ENCODE data around the gene C5orf63. TPM values are rescaled to one million over a fixed set of nuclear protein-coding genes. Genes with fewer than 3 reads are reported as not detected.
"Not testable (repeated sequence)": the region's sequence is repeated elsewhere in the genome, so short reads cannot be mapped to it uniquely, and the experiment has no call there.

The C5orf63 gene
- total RNA-seq, 3 donors from 2014 or later (not counting 1 experiment from before 2014, with no cell fraction given): 10.4 to 18.8 (median 11.7) TPM

DNA sequence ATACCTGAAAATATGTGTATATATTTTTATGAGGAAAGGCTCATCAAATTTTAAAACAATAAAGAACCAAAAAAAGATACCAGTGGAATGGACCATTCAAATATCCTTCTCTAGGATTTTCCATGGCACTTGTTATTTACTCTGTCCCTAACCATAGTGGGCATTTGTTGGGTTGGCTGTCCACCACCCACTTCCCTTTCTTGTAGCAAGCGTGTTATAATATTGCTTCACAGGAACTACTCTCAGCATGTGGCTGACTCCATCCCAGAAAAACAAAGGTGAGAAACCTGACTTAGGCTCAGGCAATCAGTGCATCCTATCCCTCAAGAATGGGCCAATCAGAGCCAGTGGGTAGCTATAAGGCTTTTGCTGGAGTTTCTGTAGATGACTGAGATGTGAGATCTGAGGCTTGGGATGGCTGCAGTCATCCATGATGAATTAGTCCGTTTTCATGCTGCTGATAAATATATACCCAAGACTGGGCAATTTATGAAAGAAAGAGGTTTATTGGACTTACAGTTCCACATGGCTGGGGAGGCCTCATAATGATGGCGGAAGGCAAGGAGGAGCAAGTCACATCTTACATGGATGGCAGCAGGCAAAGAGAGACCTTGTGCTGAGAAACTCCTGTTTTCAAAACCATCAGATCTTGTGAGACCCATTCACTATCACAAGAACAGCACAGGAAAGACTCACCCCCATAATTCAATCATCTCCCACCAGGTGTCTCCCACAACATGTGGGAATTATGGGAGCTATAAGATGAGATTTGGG lies 17.2 kb downstream of the C5orf63 start:
- no peaks in the 10 kb centered on the region for H3K9me3 Mint-ChIP-seq
- H3K27me3 ChIP-seq (ENCODE audit: control insufficient read depth, insufficient read depth, low read length): no peaks in the 10 kb centered on the region
- no peak overlapping the region for H3K27ac Mint-ChIP-seq
- H3K27ac ChIP-seq (ENCODE audit: low read length): no peak overlapping the region
- no peak overlapping the region for H3K4me3 ChIP-seq (ENCODE audit: low read length)
- no peaks in the 10 kb centered on the region for H3K4me1 ChIP-seq (ENCODE audit: control insufficient read depth, insufficient read depth, low read length)
- 91% methylated on average over 3 of the region's 3 CpGs for WGBS (ENCODE audit: insufficient coverage)
- no peaks in the 10 kb centered on the region for H3K36me3 ChIP-seq (ENCODE audit: control insufficient read depth, insufficient read depth, low read length)
- H3K4me1 Mint-ChIP-seq: peaks cover 7 to 8% of the 10 kb centered on the region in 2 donors
- no peaks in the 10 kb centered on the region for H3K9me3 ChIP-seq (ENCODE audit: control insufficient read depth, insufficient read depth, low read length)
- intact Hi-C loops (cut with micrococcal nuclease): no loop called here
- TF ChIP-seq, protein P1, sequence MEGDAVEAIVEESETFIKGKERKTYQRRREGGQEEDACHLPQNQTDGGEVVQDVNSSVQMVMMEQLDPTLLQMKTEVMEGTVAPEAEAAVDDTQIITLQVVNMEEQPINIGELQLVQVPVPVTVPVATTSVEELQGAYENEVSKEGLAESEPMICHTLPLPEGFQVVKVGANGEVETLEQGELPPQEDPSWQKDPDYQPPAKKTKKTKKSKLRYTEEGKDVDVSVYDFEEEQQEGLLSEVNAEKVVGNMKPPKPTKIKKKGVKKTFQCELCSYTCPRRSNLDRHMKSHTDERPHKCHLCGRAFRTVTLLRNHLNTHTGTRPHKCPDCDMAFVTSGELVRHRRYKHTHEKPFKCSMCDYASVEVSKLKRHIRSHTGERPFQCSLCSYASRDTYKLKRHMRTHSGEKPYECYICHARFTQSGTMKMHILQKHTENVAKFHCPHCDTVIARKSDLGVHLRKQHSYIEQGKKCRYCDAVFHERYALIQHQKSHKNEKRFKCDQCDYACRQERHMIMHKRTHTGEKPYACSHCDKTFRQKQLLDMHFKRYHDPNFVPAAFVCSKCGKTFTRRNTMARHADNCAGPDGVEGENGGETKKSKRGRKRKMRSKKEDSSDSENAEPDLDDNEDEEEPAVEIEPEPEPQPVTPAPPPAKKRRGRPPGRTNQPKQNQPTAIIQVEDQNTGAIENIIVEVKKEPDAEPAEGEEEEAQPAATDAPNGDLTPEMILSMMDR (IDR thresholded peaks at IDR 0.05): no peak
- DNase-seq (no peak), ATAC-seq (no peak)
- no peaks in the 10 kb centered on the region for H3K27me3 Mint-ChIP-seq (ENCODE audit: low read depth in 2 of 2)
- H3K4me3 Mint-ChIP-seq: no peak overlapping the region
- peaks cover 6% of the 10 kb centered on the region for H3K36me3 Mint-ChIP-seq

DNA sequence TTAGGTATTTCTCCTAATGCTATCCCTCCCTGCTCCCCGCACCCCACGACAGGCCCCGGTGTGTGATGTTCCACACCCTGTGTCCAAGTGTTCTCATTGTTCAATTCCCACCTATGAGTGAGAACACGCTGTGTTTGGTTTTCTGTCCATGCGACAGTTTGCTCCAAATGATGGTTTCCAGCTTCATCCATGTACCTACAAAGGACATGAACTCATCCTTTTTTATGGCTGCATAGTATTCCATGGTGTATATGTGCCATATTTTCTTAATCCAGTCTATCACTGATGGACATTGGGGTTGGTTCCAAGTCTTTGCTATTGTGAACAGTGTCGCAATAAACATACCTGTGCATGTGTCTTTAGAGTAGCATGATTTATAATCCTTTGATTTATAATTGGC lies 19.8 kb downstream of the C5orf63 start:
- H3K27me3 ChIP-seq (ENCODE audit: control insufficient read depth, insufficient read depth, low read length); H3K27ac Mint-ChIP-seq; H3K27me3 Mint-ChIP-seq (ENCODE audit: low read depth in 2 of 2); H3K4me3 Mint-ChIP-seq; H3K4me3 ChIP-seq (ENCODE audit: low read length); H3K36me3 Mint-ChIP-seq; intact Hi-C loops (cut with micrococcal nuclease); H3K4me1 ChIP-seq (ENCODE audit: control insufficient read depth, insufficient read depth, low read length); H3K9me3 ChIP-seq (ENCODE audit: control insufficient read depth, insufficient read depth, low read length); H3K36me3 ChIP-seq (ENCODE audit: control insufficient read depth, insufficient read depth, low read length); H3K27ac ChIP-seq (ENCODE audit: low read length); ATAC-seq; DNase-seq; H3K4me1 Mint-ChIP-seq; H3K9me3 Mint-ChIP-seq: not testable (repeated sequence)
- 98% methylated on average over 6 of the region's 6 CpGs for WGBS (ENCODE audit: insufficient coverage)

DNA sequence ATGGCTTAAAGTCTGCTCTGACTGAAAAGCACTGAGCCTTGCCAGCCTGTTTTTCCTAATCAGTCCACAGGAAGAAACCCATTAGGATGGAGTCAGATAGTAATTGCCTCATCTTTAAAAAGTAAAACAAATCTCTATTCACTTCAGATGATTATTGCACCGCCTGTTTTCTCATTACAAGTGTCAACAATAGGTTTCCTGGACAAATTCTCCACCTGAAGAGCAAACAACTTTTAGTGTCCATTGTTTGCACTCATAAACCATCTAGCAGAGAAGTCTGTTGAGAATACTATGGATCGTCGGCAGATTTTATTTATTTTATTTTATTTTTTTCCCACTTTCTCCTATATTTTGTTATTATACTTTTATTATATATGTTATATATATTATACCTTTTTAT lies 20.3 kb downstream of the C5orf63 start:
- intact Hi-C loops (cut with micrococcal nuclease): no loop called here
- H3K4me1 Mint-ChIP-seq: no peaks in the 10 kb centered on the region

DNA sequence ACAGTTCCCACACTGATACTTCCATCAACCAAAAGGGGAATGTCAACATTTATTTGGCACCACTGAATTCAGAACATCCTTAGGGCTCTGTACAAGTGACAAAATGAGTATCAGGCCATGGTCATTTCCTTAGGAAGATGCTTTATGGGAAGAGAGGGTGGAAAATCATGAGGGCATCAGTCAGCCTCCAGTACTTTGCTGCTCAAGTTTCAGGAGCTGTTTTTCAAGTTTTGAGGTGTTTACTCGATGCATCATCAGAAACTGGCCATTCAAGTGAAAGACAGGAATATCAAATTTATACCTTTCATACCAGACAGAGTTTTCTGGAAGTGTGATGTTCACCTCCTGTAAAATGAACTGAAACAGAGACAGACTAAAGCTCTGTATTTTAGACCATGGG lies 21.7 kb downstream of the C5orf63 start:
- H3K27me3 ChIP-seq (ENCODE audit: control insufficient read depth, insufficient read depth, low read length): no peaks in the 10 kb centered on the region
- no peaks in the 10 kb centered on the region for H3K4me1 Mint-ChIP-seq
- DNase-seq (no peak), ATAC-seq (no peak)
- intact Hi-C loops (cut with micrococcal nuclease): no loop called here
- H3K27ac ChIP-seq (ENCODE audit: low read length): no peak overlapping the region
- no peaks in the 10 kb centered on the region for H3K36me3 ChIP-seq (ENCODE audit: control insufficient read depth, insufficient read depth, low read length)
- H3K27ac Mint-ChIP-seq: no peak overlapping the region
- no peaks in the 10 kb centered on the region for H3K4me1 ChIP-seq (ENCODE audit: control insufficient read depth, insufficient read depth, low read length)
- H3K4me3 ChIP-seq (ENCODE audit: low read length): no peak overlapping the region
- TF ChIP-seq, protein P1 (IDR thresholded peaks at IDR 0.05): no peak
- H3K9me3 ChIP-seq (ENCODE audit: control insufficient read depth, insufficient read depth, low read length): no peaks in the 10 kb centered on the region
- WGBS (ENCODE audit: insufficient coverage): 100% methylated on average over 1 of the region's 1 CpG
- no peak overlapping the region for H3K4me3 Mint-ChIP-seq
- peaks cover 6% of the 10 kb centered on the region for H3K36me3 Mint-ChIP-seq
- H3K27me3 Mint-ChIP-seq (ENCODE audit: low read depth in 2 of 2): no peaks in the 10 kb centered on the region
- no peaks in the 10 kb centered on the region for H3K9me3 Mint-ChIP-seq

More for the DNA sequence above, 20.3 kb downstream of the C5orf63 start:
- Mint-ChIP-seq H3K9me3 (no peaks in the 10 kb centered on the region), H3K27me3 (ENCODE audit: low read depth in 2 of 2) (no peaks in the 10 kb centered on the region), H3K27ac (no peak overlapping the region), H3K4me3 (no peak overlapping the region), H3K36me3 (peaks cover 6% of the 10 kb centered on the region)
- no peaks in the 10 kb centered on the region for H3K27me3 ChIP-seq (ENCODE audit: control insufficient read depth, insufficient read depth, low read length)
- no peak overlapping the region for H3K4me3 ChIP-seq (ENCODE audit: low read length)
- H3K4me1 ChIP-seq (ENCODE audit: control insufficient read depth, insufficient read depth, low read length): no peaks in the 10 kb centered on the region
- TF ChIP-seq, protein P1 (IDR thresholded peaks at IDR 0.05): no peak
- no peak for ATAC-seq
- H3K27ac ChIP-seq (ENCODE audit: low read length): no peak overlapping the region
- DNase-seq: no peak
- no peaks in the 10 kb centered on the region for H3K9me3 ChIP-seq (ENCODE audit: control insufficient read depth, insufficient read depth, low read length)
- no peaks in the 10 kb centered on the region for H3K36me3 ChIP-seq (ENCODE audit: control insufficient read depth, insufficient read depth, low read length)
- WGBS (ENCODE audit: insufficient coverage): 100% methylated on average over 1 of the region's 3 CpGs
